Right lobe of liver (tissue), 4 donors: ENCODE data around the gene ANXA3.

Experiments
- CTCF ChIP-seq, 4 donors: fragments of 200-600 bp in 3 of 4; fragments of 450-650 bp in 1 of 4; IDR thresholded peaks; one replicate each; pipeline versions ENCODE4 v1.5.1 to v1.8.0; 2016 to 2022; ENCODE audit warnings: antibody characterized with exemption in 4 of 4, mild to moderate bottlenecking in 2 of 4
- POLR2A ChIP-seq: fragments of 450-650 bp; IDR thresholded peaks from one replicate; pipeline ENCODE4 v1.6.1; 2017; ENCODE audit warnings: antibody characterized with exemption, mild to moderate bottlenecking
- donor health status: DM: no; HTN: no; CAD: no.
- donor health status: DM: no; HTN: no; CAD: no.
- donor health status: DM: no; HTN: yes; CAD: no.

- TF ChIP-seq CTCF (IDR thresholded peaks at IDR 0.05) (no peak), POLR2A (no peak)
Measured at GRCh38 chr4:78532046-78532445, 19.5 kb upstream of the ANXA3 start.
